Ascending aorta (tissue), 2 donors: ENCODE data around the gene CALN1. TPM values are rescaled to one million over a fixed set of nuclear protein-coding genes. Genes with fewer than 3 reads are reported as not detected.

Experiments
- DNase-seq, 2 donors: peaks; one replicate each; pipeline ENCODE4 v3.0.0-alpha.2; 2019; ENCODE audit warnings: low spot score in 2 of 2
- H3K27ac ChIP-seq, 2 donors: fragments of 200-600 bp; sonication (generic); one replicate each; pipeline ENCODE4 v1.5.1; 2016 to 2017; ENCODE audit warnings: mild to moderate bottlenecking in 1 of 2
- H3K27me3 ChIP-seq: fragments of 200-600 bp; sonication (generic); one replicate; pipeline ENCODE4 v1.5.1; 2017
- H3K36me3 ChIP-seq, 2 donors: fragments of 200-600 bp; sonication (generic); one replicate each; pipeline ENCODE4 v1.5.1; 2016
- H3K4me1 ChIP-seq, 2 donors: fragments of 200-600 bp; sonication (generic); one replicate each; pipeline ENCODE4 v1.5.1; 2016 to 2017; ENCODE audit warnings: mild to moderate bottlenecking in 1 of 2
- H3K4me3 ChIP-seq, 2 donors: fragments of 200-600 bp; sonication (generic); one replicate each; pipeline ENCODE4 v1.5.1; 2016 to 2017; ENCODE audit warnings: mild to moderate bottlenecking in 1 of 2
- H3K9me3 ChIP-seq, 2 donors: fragments of 200-600 bp; sonication (generic); one replicate each; pipeline ENCODE4 v1.5.1; 2016
- intact Hi-C: fragments of 100-400 bp; cut with DNase I; formaldehyde crosslinking; loops from one replicate; pipeline ENCODE4 v1.15.1; 2023
- total RNA-seq: library from RNA; depleted of rRNA; stranded (reverse); fragments of >200 nt; gene quantifications from one replicate; pipeline ENCODE4 v1.1.0, GENCODE V29; 2016
- TF ChIP-seq, protein P1 (sequence below), 3 experiments: fragments of 200-600 bp in 2 of 3; fragments of 450-650 bp in 1 of 3; sonication (generic) in 2 of 3; IDR thresholded peaks; one replicate each; pipeline ENCODE4 v1.5.1; 2016 to 2019; ENCODE audit warnings: antibody characterized with exemption in 3 of 3, mild to moderate bottlenecking in 1 of 3, moderate library complexity in 1 of 3

Gene CALN1
- total RNA-seq, 1 donor from 2014 or later: 1.2 TPM

DNA sequence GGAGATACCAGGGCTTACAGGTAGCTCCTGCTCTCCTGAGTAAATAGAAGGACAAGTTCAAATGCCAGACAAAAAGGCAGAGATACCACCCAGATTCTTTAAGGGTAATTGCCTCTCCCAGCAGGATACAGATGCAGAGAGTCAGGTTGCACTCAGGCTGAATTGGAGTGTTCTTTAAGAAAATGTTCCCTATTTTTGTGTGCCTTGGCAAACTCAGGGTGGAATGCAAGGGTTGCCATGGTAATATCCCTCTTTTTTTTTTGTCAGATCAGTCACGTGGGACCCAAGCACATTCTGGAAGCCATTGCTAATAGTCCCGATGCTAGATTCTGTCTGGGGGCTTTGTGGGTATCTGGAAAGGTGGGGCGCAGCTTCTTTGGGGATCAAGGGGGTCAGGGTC, 628.0 kb downstream of the CALN1 start:
- Histone ChIP-seq H3K36me3 (no peaks in the 10 kb centered on the region), H3K27ac (no peak overlapping the region), H3K4me1 (no peaks in the 10 kb centered on the region), H3K27me3 (no peaks in the 10 kb centered on the region), H3K4me3 (no peak overlapping the region), H3K9me3 (peaks cover 0 to 13% of the 10 kb centered on the region in 2 donors)
- no peak for DNase-seq
- intact Hi-C loops: no loop called here
- TF ChIP-seq, protein P1, sequence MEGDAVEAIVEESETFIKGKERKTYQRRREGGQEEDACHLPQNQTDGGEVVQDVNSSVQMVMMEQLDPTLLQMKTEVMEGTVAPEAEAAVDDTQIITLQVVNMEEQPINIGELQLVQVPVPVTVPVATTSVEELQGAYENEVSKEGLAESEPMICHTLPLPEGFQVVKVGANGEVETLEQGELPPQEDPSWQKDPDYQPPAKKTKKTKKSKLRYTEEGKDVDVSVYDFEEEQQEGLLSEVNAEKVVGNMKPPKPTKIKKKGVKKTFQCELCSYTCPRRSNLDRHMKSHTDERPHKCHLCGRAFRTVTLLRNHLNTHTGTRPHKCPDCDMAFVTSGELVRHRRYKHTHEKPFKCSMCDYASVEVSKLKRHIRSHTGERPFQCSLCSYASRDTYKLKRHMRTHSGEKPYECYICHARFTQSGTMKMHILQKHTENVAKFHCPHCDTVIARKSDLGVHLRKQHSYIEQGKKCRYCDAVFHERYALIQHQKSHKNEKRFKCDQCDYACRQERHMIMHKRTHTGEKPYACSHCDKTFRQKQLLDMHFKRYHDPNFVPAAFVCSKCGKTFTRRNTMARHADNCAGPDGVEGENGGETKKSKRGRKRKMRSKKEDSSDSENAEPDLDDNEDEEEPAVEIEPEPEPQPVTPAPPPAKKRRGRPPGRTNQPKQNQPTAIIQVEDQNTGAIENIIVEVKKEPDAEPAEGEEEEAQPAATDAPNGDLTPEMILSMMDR (IDR thresholded peaks at IDR 0.05): no peak

DNA sequence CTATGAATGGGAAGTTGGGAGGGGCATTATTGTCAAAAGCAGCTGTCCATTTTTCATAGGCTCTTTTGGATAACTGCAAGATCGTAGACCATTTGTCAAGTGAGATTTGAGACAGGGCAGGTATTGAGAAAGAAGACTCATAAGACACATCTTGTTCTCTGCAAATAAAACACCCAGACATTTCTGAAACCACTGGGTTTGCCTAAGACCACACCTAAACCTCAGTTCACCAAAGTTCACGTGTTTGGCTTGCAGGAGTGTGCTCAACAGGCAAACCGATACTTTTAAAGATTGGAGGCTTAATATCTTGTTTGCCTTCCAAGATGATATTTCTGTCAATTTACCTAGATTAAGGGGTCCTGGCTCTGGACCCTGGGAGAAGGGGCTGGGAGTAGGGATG, 628.4 kb downstream of the CALN1 start:
- TF ChIP-seq, protein P1 (IDR thresholded peaks at IDR 0.05): no peak
- no peak for DNase-seq
- Histone ChIP-seq H3K27me3 (no peaks in the 10 kb centered on the region), H3K9me3 (peaks cover 0 to 13% of the 10 kb centered on the region in 2 donors), H3K27ac (no peak overlapping the region), H3K36me3 (no peaks in the 10 kb centered on the region), H3K4me1 (no peaks in the 10 kb centered on the region), H3K4me3 (no peak overlapping the region)
- intact Hi-C loops: no loop called here

DNA sequence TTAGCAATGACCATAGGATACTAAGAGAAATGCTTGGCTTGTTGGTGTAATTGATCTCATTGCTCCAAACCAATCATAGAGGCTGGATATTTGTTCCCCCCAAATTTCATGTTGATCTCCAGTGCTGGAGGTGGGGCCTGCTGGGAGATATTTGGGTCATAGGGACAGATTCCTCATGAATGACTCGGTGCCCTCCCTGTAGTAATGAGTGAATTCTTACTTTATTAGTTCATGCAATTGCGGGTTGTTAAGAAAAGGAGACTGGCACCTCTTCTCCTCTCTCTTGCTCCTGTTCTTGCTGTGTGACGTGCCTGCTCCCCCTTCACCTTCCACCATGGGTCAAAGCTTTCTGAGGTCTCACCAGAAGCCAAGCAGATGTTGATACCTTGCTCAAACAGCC, 630.1 kb downstream of the CALN1 start:
- Histone ChIP-seq H3K4me3 (no peak overlapping the region), H3K27me3 (no peaks in the 10 kb centered on the region), H3K27ac (no peak overlapping the region), H3K4me1 (no peaks in the 10 kb centered on the region), H3K36me3 (no peaks in the 10 kb centered on the region), H3K9me3 (peaks cover 0 to 3% of the 10 kb centered on the region in 2 donors)
- TF ChIP-seq, protein P1 (IDR thresholded peaks at IDR 0.05): no peak
- intact Hi-C loops: no loop called here
- no peak for DNase-seq

DNA sequence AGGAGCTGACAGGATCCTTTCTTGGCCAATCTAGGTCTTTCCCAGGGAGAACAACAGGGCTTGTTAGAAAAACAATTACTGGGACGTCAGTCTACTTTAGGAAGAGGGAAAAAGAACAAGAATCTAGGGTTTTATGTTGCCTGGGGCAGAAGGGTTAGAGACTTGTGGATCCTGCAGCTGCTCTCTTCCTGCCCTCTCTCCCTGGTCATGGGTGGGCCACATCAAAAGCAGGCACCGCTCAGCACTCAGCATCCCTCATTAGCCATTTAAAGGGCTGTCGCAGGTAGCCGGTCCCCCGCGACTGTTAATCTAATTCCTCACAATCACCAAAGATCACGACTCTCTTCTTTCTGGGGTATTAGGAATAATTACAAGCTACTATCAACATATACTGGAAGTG, 631.9 kb downstream of the CALN1 start:
- no peak overlapping the region for H3K4me3 ChIP-seq
- H3K4me1 ChIP-seq: no peaks in the 10 kb centered on the region
- H3K36me3 ChIP-seq: no peaks in the 10 kb centered on the region
- intact Hi-C loops: no loop called here
- no peaks in the 10 kb centered on the region for H3K27me3 ChIP-seq
- TF ChIP-seq, protein P1 (IDR thresholded peaks at IDR 0.05): no peak
- no peaks in the 10 kb centered on the region for H3K9me3 ChIP-seq
- no peak for DNase-seq
- no peak overlapping the region for H3K27ac ChIP-seq

DNA sequence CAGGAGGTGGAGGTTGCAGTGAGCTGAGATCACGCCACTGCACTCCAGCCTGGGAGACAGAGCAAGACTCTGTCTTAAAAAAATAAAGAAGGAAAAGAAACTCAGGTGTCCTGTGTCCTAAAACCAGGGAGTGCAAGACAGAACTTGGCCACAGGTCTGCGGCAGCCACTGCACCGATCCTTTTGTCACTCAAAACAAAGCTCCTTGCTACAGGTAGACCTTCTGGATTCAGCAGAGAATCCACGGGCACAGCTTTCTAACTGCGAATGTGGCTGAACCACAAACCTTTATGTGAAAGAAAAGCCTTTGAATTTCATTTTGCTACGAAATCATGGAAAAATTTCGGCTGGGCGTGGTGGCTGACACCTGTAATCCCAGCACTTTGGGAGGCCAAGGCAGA, 634.9 kb downstream of the CALN1 start:
- TF ChIP-seq, protein P1 (IDR thresholded peaks at IDR 0.05): no peak
- H3K9me3 ChIP-seq: no peaks in the 10 kb centered on the region
- no peak overlapping the region for H3K27ac ChIP-seq
- H3K4me3 ChIP-seq: no peak overlapping the region
- no peak for DNase-seq
- H3K27me3 ChIP-seq: no peaks in the 10 kb centered on the region
- no peaks in the 10 kb centered on the region for H3K36me3 ChIP-seq
- no peaks in the 10 kb centered on the region for H3K4me1 ChIP-seq
- intact Hi-C loops: no loop called here

DNA sequence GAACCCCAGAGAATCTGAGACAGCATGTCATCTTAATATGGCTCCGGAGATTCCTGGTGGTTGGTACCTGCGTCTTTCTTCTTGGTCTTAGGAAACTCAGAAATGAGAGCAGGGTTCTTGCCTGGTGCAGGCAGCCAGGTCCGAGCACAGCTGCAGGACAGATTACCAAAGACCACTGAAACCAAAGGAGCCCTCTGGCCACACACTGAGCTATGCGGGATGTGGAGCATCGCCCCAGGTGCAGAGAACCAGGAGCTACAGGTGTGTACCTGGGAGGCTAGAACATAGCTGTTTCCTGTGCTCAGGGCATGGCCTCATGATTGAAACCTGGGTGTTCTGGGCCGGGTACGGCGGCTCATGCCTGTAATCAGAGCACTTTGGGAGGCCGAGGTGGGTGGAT, 635.4 kb downstream of the CALN1 start:
- H3K36me3 ChIP-seq: no peaks in the 10 kb centered on the region
- intact Hi-C loops: no loop called here
- H3K4me1 ChIP-seq: no peaks in the 10 kb centered on the region
- H3K27me3 ChIP-seq: no peaks in the 10 kb centered on the region
- H3K9me3 ChIP-seq: no peaks in the 10 kb centered on the region
- no peak overlapping the region for H3K27ac ChIP-seq
- H3K4me3 ChIP-seq: no peak overlapping the region
- DNase-seq: no peak
- TF ChIP-seq, protein P1 (IDR thresholded peaks at IDR 0.05): no peak
